HG03066 (cell line): ENCODE results near the gene NOP10.
"Not testable (repeated sequence)": the region's sequence is repeated elsewhere in the genome, so short reads cannot be mapped to it uniquely, and the experiment has no call there.

Source experiments
- ATAC-seq: cut with Tn5 transposase; IDR thresholded peaks from one replicate; pipeline ENCODE4 v1.9.1; 2021; ENCODE audit warnings: low read depth; ENCODE audit not compliant: unreplicated experiment

Gene NOP10

DNA sequence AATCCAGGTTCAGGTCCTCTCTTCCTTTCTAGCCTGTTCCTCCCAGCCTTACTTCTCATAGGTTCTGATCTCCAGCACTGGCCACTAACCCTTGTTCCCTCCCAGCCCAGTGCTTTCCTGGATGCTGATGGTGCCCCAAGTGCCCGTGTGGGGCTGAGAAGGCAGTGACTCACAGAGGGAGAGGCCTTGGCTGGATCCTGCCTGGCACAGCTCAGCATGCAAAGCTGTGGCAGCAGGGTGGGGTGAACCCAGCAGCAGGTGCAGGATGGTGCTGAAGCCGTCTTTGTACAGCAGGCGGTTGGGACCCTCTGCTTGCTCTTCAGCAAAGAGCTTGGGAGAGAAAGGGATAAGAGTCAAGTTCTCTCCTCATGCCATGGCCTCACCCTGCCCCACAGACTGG lies 16.5 kb upstream of the NOP10 start:
- ATAC-seq = no peak

DNA sequence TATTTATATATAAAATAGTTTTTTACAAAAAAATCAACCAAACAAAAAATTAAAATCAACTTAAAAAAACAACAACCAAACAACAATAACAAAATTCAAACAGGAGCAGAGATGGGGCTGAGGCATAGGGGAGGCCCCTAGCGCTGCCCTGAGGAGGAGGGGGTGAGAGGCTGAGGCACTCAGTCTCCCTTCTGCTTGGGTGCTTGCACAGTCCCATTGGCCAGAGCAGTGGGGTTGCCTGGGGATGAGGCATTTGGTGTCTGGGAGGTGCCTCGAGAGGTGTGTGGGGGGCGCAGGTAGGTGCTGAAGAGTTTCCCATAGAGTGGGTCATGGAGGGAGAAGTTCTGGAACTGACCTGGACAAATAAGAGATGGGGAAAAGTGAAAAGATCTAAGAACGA lies 16.0 kb upstream of the NOP10 start:
- ATAC-seq = no peak

DNA sequence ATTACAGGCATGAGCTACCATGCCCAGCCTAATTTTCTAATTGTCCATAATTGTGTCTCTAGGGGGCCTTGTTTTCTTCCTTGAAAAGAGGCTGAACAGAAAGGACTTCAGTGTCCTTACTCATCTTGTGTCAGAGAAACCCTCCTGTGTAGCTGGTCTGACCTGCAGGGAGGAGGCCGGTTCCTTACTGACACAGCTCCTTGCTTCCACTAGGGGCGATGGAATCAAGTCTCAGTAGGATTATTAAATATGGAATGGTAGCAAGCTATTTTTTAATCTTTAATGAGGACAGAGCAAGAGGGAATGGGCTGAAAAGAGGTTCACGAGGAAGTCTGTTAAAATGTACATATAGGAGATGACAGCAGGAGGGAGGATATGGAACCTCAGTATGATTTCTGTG lies 15.4 kb upstream of the NOP10 start:
- ATAC-seq = no peak

DNA sequence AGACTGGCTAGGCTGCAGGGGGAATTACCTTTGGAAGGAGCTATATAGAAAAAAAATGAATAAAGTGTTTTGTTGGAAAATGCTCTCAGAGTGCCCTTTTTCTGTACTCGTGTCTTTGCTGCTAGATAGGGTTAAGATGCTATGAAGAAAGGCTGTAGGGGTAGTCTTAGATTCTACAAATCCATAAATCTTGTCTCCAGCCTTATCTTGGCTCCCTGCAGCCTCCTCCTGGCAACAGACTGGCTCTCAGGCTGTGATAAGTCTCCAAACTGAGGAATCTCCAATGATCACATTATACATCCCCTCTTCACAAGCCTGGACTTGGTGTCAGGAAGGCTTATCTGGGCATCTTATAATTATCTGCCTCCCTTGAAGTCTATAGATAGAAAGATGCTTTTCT lies 14.7 kb upstream of the NOP10 start:
- no peak for ATAC-seq

DNA sequence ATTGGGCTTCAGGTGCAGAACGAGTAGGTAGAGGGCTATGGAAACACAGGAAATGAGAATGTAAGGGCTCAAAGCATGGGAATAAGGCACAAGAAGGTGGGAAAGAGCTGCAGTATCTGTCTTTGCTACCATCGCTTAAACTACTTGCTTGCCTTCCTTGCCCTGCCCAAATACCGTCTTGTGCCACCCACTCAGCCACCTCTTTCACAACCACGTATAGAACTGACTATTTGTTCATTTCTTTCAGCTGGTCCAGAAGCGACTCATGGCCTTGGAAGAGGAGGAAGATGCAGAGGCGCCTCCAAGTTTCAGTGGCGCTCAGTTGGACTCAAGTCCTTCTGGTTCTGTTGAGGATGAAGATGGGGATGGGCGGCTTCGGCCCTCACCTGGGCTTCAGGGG lies 12.3 kb upstream of the NOP10 start:
- ATAC-seq = no peak

DNA sequence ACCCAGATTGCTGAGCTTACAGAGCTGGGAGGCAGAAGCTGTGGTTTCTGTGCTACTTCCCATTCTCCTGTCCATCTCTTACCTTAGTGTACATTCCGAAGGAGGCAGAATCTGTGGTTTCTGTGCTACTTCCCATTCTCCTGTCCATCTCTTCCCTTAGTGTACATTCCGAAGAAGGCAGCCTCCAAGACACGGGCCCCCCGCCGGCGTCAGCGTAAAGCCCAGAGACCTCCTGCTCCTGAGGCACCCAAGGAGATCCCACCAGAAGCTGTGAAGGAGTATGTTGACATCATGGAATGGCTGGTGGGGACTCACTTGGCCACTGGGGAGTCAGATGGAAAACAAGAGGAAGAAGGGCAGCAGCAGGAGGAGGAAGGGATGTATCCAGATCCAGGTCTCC lies 11.3 kb upstream of the NOP10 start:
- no peak for ATAC-seq

DNA sequence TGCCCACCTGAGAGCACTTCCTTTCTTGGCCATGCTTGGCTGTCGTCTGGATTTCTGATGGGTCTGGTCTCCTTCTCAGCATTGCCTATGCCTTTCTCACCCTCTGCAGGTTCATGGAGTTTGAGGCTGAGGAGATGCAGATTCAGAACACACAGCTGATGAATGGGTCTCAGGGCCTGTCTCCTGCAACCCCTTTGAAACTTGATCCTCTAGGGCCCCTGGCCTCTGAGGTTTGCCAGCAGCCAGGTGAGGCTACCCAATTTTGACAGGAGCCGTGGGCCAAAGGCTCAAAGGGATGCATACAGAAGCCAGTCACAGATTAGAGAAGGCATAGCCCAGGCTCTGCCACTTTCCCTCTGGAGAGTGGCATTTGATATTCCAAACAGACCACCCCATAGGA lies 10.7 kb upstream of the NOP10 start:
- ATAC-seq = no peak

DNA sequence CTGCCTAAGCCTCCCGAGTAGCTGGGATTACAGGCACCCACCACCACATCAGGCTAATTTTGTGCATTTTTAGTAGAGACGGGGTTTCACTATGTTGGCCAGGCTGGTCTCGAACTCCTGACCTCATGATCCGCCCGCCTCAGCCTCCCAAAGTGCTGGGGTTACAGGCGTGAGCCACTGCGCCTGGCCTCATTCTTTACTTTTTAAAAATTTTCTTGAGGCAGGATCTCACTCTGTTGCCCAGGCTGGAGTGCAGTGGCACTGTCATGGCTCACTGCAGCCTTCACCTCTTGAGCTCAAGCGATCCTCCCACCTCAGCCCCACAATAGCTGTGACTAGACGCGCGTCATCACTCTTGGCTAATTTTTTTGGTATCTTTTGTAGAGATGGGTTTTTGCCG lies 10.1 kb upstream of the NOP10 start:
- not testable (repeated sequence) for ATAC-seq

DNA sequence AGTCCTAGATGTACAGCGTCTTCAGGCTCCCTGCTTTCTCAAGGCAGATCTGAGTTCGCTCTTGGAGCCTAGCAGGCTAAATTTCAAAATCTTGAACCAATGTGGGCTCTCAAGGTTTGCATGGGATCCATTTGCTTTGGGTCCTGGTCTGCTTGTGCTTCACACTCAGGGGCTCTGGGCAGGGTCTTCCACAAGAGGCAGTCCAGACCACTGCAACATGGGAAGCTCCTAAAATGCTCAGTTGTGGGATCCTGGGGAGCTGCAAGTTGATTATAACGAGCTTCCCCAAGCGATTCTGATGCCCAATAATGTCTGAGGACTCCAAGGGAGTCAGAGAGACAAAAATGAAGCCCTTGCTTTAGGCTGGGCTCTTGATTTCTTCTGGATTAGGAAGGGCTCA lies 6.8 kb upstream of the NOP10 start:
- ATAC-seq = no peak

DNA sequence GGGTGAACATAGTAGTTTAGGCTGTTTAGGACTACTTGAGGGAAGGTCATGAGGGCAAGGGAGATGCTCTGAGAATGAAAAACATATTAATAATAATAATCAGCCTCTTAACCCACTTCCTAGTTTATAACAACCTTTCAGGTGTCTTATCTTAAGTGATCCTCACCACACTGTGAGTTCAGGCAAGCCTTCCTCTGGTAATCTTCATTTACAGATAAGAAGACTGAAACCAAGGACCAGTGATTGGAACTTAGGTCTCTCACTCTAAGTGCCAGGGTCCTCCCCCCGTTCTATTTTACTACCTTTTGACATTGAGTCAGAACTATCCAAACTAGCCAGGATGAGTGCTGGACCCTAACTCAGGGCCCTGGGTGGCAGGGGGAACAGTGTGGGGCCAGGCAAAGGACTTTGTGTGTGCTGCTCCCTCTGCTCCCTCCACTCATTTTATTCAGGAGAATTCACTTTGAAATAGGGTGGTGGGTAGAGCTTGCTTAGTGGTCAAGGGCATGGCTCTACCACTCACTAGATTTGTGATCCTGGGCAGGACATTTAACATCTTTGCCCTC lies 5.9 kb upstream of the NOP10 start:
- no peak for ATAC-seq

DNA sequence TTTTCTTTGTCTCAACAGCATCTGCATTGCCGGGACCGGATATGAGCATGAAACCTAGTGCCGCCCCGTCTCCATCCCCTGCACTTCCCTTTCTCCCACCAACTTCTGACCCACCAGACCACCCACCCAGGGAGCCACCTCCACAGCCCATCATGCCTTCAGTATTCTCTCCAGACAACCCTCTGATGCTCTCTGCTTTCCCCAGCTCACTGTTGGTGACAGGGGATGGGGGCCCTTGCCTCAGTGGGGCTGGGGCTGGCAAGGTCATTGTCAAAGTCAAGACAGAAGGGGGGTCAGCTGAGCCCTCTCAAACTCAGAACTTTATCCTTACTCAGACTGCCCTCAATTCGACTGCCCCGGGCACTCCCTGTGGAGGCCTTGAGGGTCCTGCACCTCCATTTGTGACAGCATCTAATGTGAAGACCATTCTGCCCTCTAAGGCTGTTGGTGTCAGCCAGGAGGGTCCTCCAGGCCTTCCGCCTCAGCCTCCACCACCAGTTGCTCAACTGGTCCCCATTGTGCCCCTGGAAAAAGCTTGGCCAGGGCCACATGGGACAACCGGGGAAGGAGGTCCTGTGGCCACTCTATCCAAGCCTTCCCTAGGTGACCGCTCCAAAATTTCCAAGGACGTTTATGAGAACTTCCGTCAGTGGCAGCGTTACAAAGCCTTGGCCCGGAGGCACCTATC lies 5.2 kb upstream of the NOP10 start:
- ATAC-seq = no peak

DNA sequence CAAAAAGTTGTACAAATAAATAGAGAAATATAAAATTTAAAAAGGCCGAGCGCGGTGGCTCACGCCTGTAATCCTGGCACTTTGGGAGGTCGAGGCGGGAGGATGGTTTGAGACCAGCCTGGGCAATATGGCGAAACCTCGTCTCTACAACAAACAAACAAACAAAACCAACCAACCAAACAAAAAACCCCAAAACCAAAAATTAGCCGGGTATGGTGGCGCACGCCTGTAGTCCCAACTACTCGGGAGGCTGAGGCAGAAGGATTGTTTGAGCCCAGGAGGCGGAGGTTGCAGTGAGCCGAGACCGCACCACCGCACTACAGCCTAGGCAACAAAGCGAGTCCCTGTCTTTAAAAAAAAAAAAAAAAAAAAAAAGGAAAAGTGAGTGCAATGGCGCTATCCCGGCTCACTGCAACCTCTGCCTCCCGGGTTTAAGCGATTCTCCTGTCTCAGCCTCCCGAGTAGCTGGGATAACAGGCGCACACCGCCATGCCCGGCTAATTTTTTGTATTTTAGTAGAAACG lies 661 bp downstream of the NOP10 start:
- ATAC-seq = not testable (repeated sequence)

DNA sequence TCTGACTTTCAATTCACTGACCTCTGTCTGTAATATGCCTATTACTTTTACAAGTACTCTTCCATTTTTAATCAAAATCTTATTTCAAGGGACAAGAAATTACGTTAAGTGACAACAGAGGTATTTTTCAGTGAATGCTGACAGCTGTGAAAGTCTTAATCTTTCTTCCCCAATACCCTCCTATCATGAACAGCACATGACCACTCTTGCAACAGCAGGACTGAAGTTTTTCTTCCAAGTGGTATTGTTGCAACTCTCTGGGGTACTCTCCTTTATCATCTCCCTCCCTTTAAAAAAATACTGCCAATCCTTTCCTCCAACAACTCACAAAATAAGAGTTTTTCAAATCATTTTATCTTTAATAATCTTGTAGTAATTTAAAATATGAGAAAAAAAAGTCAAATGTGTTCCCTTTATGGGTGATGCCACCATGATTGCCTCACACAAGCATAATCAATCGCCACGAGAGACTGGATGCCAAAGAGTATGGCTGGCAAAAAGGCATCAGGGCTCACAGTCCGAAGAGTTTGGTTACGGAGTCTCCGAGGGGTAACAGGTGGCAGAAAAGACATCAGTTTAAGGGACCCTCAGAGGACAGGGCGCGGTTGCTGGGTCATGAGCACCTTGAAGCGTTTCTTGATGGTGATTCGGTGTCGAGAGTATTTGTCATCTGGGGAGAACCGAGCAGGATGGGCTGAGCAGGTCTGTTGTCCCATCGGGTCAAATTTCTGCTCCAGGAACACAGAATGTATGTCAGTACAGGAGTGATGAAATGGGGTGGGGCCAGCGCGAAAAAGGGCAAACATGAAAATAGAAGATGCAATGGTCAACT lies 1.3 kb downstream of the NOP10 start:
- no peak for ATAC-seq

DNA sequence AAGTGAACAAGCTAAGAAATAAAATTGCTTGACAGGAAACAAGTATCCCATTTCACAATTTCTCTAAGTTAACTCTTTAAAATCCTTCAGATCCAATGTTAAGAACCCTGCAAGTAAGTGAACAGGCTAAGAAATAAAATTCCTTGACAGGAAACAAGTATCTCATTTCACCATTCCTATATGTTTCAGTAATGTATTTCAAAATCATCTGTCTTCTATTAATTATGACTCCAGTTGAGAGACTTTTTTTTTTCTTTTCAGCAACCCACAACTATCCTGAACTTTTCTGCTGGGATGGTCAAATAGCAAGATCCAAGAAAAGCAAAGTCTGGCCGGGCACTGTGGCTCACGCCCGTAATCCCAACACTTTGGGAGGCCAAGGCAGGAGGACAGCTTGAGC lies 3.0 kb downstream of the NOP10 start:
- ATAC-seq = no peak

DNA sequence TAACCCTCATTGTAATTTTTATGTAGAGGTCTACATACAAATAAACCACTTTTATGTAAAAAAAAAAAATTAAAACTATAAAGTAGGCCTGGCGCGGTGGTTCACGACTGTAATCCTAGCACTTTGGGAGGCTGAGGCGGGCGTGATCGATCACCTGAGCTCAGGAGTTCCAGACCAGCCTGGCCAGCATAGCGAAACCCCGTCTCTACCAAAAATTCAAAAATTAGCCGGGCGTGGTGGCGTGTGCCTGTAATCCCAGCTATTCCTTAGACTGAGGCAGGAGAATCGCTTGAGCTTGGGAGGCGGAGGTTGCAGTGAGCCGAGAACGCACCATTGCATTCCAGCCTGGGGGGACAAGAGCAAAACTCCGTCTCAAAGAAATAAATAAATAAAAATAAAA lies 4.6 kb downstream of the NOP10 start:
- no peak for ATAC-seq

DNA sequence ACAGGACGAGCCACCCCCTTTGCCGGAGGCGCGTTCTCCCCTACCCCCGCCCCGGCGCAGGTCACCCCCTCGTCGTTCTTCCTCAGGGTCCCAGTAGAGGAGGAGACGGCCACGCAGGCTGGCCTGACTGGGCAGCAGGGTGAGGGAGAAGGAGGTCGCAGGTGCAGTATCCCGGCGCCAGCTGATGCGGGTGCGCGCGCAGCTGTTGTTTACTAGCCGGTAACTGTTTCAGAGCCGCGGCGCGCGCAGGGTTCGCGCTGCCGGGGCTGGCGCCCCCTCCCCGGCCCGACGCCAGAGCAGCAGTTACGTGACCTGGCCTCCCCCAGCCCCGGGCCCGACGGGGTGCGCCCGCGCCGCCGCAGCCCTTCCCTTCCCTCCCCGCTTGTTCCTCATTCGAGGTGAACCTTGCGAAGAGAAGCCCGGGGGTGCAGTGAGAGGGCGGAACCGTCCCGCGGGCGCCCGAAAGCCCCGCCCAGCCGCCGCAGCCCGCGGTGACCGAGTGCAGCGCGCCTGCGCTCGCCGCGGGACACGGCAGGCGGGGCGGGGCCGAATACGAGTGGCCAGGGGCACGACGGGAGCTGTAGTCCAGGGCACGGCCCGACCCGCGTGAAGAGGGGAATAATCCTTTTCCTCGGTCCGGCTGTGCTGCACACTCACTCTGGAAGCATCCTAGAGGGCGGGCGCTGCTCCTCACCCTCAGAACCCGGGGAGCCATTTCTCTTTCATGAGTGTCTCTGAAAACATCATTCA lies 5.2 kb downstream of the NOP10 start, which contains the start of gene SLC12A6:
SLC12A6 (minus strand) TSS at position 225 of the 750 bp plus-strand sequence. CDS start 1,101 bp downstream, outside the sequence.
- peak; percentile 59 for ATAC-seq

DNA sequence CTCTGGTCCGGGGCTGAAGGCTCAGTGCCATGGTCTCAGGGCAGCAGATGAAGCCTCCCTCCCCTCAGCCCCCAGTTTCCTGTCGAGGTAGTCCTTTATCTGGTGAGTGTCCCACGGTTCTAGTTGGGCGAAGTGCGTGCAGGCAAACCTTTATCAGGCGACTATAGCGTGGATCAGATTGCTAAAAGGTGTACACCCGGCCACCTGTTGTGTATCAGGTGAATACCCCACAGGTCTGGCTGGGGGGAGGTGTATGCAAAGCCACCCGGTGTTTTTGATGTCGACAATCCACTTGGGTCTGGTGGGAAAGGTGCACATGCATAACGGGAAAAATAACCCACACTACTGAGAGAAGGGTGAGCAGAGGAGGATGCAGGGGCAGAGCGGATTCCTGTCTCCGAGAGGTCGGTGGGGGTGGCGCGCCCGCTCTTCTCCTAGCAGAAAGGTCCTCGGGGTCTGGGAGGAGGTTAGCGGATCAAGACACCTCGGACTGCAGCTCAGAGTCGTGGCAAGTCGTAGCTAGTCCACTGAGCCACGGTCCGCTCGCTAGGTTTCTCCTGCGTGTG lies 5.9 kb downstream of the NOP10 start:
- peak; percentile 4 for ATAC-seq

DNA sequence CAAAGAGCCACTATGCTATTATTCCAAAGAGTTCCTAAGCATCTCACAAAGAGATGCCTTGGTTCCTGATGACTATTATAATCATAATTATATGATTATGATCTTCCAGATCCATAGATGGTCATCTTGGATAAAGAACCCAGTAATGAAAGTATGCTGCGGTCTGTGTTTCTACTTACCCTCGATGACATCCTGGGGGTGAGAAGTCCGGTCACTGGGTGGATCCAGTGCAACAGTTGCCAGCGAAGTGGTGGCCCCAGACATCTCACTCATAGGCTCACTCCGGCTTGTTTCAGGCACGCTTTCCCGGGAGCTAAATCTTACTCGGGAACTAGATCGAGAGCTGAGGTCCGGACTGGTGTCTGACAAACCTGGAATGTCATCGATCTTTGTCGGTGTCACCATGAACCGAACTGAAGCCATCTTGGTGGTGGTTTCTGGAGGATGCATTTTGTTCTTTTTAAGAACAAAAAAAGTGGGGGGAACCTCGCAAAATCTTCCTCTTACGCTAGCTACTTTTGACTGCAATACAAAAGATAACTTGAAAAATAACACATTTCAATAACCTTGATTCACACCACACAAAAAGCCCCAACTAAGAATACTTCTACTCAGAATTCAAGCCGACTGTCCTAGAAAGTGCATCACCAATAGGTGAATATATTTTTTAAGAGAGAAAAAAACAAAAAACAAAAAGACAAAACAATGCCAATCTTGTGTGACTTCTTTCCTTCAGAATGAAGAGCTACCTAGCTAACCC lies 6.5 kb downstream of the NOP10 start:
- no peak for ATAC-seq

DNA sequence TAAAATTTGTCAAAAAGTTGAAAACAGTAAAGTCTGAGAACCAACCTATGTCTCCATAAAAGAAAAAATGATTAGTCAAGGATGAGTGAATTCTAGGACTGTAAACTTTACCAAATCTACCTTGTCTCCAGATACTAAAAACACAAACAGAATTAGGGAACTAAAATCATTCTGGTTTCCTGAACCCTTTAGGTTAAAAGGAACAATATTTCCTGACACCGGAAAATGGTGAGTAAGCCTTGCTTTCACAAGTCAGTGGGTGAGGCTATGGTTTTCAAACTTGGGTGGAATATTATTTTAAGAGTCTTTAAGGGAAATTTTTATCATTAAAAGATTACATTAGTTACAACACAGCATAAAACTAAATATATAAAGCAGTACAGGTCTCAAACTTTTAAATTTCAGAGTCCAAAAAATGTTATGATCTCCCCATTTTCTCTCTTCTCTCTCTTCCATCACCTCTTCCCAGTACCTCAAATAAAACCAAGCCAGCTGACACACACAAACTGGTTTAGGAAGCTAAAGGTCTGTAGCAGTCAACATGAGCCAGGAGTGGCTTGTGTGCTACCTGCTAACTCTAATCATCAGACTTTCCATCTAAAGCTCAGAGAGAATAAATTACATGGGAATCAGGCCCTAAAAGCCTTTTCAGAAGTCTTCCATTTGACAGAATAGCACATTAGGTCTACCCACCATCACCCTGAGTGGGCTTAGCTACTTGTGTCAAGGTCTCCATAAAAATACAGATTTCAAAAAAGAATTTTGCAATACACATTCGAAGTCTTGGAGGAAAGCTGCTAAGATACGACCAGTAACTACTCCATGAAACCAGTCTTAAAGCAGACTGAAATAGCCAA lies 7.5 kb downstream of the NOP10 start:
- ATAC-seq = no peak
